HepG2 (cell line): ENCODE data around the gene PHTF2. TPM values are rescaled to one million over a fixed set of nuclear protein-coding genes. Genes with fewer than 3 reads are reported as not detected.

Experiments used
- ATAC-seq: fragments of 200-7000 bp; cut with Tn5 transposase; 3 replicates; pipeline ENCODE4 v1.9.1; 2020; ENCODE audit warnings: mild to moderate bottlenecking, moderate library complexity
- BruUV-seq: library from RNA; stranded (reverse); fragments of 400-500 nt; replicated peaks from 2 replicates; lab custom pipeline; 2021; lab: Mats Ljungman, UMichigan
- CTCF ChIA-PET: fragments of 300-600 bp; formaldehyde crosslinking; extraction: SDS; loops from one replicate; lab custom pipeline; 2021; ENCODE audit warnings: low total read pairs, inconsistent platforms, low intra/inter-chr PET ratio; lab: Yijun Ruan, JAX
- POLR2A ChIA-PET: fragments of 350-600 bp; sonication (Branson Sonifier 250); formaldehyde crosslinking; loops from one replicate; lab custom pipeline; 2020; ENCODE audit warnings: antibody characterized with exemption, inconsistent platforms; lab: Yijun Ruan, JAX
- DNase-seq: peaks from one replicate; pipeline ENCODE4 v3.0.0-alpha.2; 2015; ENCODE audit warnings: low spot score
- FAIRE-seq: peaks from 3 replicates; lab custom pipeline; 2011; peaks lifted over from hg19 to GRCh38; lab: Jason Lieb, UNC
- H2AFZ ChIP-seq: one replicate; pipeline ENCODE4 v1.6.1; 2011; ENCODE audit warnings: low read length, inconsistent platforms
- H3K27ac ChIP-seq: fragments of 300-600 bp; 3 replicates; pipeline ENCODE4 v1.8.0; 2011; ENCODE audit warnings: mixed run types, mild to moderate bottlenecking, mixed read lengths, low read length, inconsistent platforms; ENCODE audit not compliant: insufficient read depth; ENCODE audit errors: extremely low read length
- H3K27me3 ChIP-seq, 2 experiments: fragments of 200-600 bp in 1 of 2; 2 replicates in 1 of 2; 3 replicates in 1 of 2; pipeline versions ENCODE4 v1.6.0 to v1.8.0; 2011; ENCODE audit warnings: low read length in 2 of 2, mild to moderate bottlenecking in 2 of 2, moderate library complexity in 2 of 2, inconsistent platforms in 1 of 2; ENCODE audit not compliant: insufficient read depth in 2 of 2, control insufficient read depth in 1 of 2
- H3K36me3 ChIP-seq, 2 experiments: fragments of 200-600 bp in 1 of 2; replicated peaks in 1 of 2; 2 replicates in 1 of 2; 3 replicates in 1 of 2; pipeline versions ENCODE4 v1.5.1 to v1.8.0; 2011; ENCODE audit warnings: low read length in 2 of 2, inconsistent platforms in 1 of 2; ENCODE audit not compliant: insufficient read depth in 2 of 2, control insufficient read depth in 1 of 2
- H3K4me1 ChIP-seq: 2 replicates; pipeline ENCODE4 v1.5.1; 2012; ENCODE audit warnings: low read length, inconsistent platforms; ENCODE audit not compliant: insufficient read depth
- H3K4me2 ChIP-seq: 2 replicates; pipeline ENCODE4 v1.6.0; 2011; ENCODE audit warnings: low read depth, low read length, inconsistent platforms
- H3K4me3 ChIP-seq, 3 experiments: fragments of 200-600 bp in 1 of 3; sonication (generic), shearing (Covaris generic) in 1 of 3; replicated peaks in 1 of 3; 2 replicates each; pipeline ENCODE4 v1.5.1; 2011 to 2016; ENCODE audit warnings: low read length in 3 of 3, inconsistent platforms in 2 of 3, low read depth in 2 of 3, mild to moderate bottlenecking in 2 of 3, control low read depth in 1 of 3, mixed read lengths in 1 of 3; ENCODE audit not compliant: insufficient read depth in 1 of 3
- H3K79me2 ChIP-seq: one replicate; pipeline ENCODE4 v1.6.1; 2011; ENCODE audit warnings: low read length, inconsistent platforms; ENCODE audit not compliant: insufficient read depth
- H3K9ac ChIP-seq: 2 replicates; pipeline ENCODE4 v1.6.0; 2011; ENCODE audit warnings: mild to moderate bottlenecking, low read depth, low read length, inconsistent platforms; ENCODE audit not compliant: insufficient read depth
- H3K9me3 ChIP-seq: 2 replicates; pipeline ENCODE4 v1.5.1; 2012; ENCODE audit warnings: mild to moderate bottlenecking, low read length
- H4K20me1 ChIP-seq: 2 replicates; pipeline ENCODE4 v1.6.0; 2011; ENCODE audit warnings: inconsistent platforms, mild to moderate bottlenecking, low read length, moderate library complexity; ENCODE audit not compliant: insufficient read depth
- ARNT2 ChIP-seq: sonication (generic); formaldehyde crosslinking; IDR thresholded peaks from 2 replicates; pipeline ENCODE4 v1.8.0; 2022; ENCODE audit warnings: mild to moderate bottlenecking, low read depth, missing genetic modification reagents, moderate library complexity
- CEBPG ChIP-seq: IDR thresholded peaks from 2 replicates; pipeline ENCODE4 v1.6.1; 2016
- KDM3A ChIP-seq: IDR thresholded peaks from 2 replicates; pipeline ENCODE4 v1.6.1; 2018; ENCODE audit warnings: low read depth, missing compliant biosample characterization
- KMT2A ChIP-seq: sonication (generic); formaldehyde crosslinking; IDR thresholded peaks from 2 replicates; pipeline ENCODE4 v1.4.0; 2020; ENCODE audit warnings: missing genetic modification reagents
- NAIF1 ChIP-seq: sonication (generic); formaldehyde crosslinking; IDR thresholded peaks from 2 replicates; pipeline ENCODE4 v1.5.0; 2020; ENCODE audit warnings: mild to moderate bottlenecking, missing genetic modification reagents, borderline replicate concordance
- ONECUT2 ChIP-seq: sonication (generic); formaldehyde crosslinking; IDR thresholded peaks from 2 replicates; pipeline ENCODE4 v1.4.0; 2020; ENCODE audit warnings: missing genetic modification reagents
- SETDB1 ChIP-seq: sonication (generic); formaldehyde crosslinking; IDR thresholded peaks from 2 replicates; pipeline ENCODE4 v1.5.1; 2020; ENCODE audit warnings: missing genetic modification reagents, mild to moderate bottlenecking, borderline replicate concordance
- ZBTB7B ChIP-seq: sonication (generic); formaldehyde crosslinking; IDR thresholded peaks from 2 replicates; pipeline ENCODE4 v1.4.0; 2020; ENCODE audit warnings: missing genetic modification reagents
- ZNF143 ChIP-seq: sonication (generic); formaldehyde crosslinking; IDR thresholded peaks from 2 replicates; pipeline ENCODE4 v1.4.0; 2020; ENCODE audit warnings: missing genetic modification reagents
- ZNF232 ChIP-seq: sonication (generic); formaldehyde crosslinking; IDR thresholded peaks from 2 replicates; pipeline ENCODE4 v1.4.0; 2020; ENCODE audit warnings: missing genetic modification reagents, borderline replicate concordance
- ZNF460 ChIP-seq: sonication (generic); formaldehyde crosslinking; IDR thresholded peaks from 2 replicates; pipeline ENCODE4 v1.5.1; 2020; ENCODE audit warnings: missing genetic modification reagents, mild to moderate bottlenecking, borderline replicate concordance
- ZNF558 ChIP-seq: sonication (generic); formaldehyde crosslinking; IDR thresholded peaks from 2 replicates; pipeline ENCODE4 v1.9.0; 2022; ENCODE audit warnings: mild to moderate bottlenecking, missing genetic modification reagents, borderline replicate concordance
- ZNF607 ChIP-seq: sonication (generic); formaldehyde crosslinking; IDR thresholded peaks from 2 replicates; pipeline ENCODE4 v1.5.1; 2020; ENCODE audit warnings: missing genetic modification reagents, mild to moderate bottlenecking, borderline replicate concordance
- ZNF772 ChIP-seq: sonication (generic); formaldehyde crosslinking; IDR thresholded peaks from 2 replicates; pipeline ENCODE4 v1.5.0; 2020; ENCODE audit warnings: mild to moderate bottlenecking, missing genetic modification reagents
- WGBS: methylation state at CpG from one replicate; pipeline ENCODE4 v1.1.6; 2017; ENCODE audit warnings: low lambda C conversion rate; 5-methylcytosine and 5-hydroxymethylcytosine counted together
- in situ Hi-C: cut with HindIII; loops from 2 replicates; pipeline ENCODE4 v1.10.0; 2017; ENCODE audit warnings: low pct_unique_long_range_greater_than_20kb; ENCODE audit not compliant: extremely low pct_ligation_motif_present
- intact Hi-C: fragments of 100-400 bp; cut with micrococcal nuclease; formaldehyde crosslinking; loops from one replicate; pipeline ENCODE4 v1.10.0; 2022; ENCODE audit not compliant: unreplicated experiment
- polyA plus RNA-seq, 8 experiments: library from polyadenylated mRNA; depleted of rRNA in 3 of 8; stranded (reverse) in 7 of 8; unstranded in 1 of 8; fragments of >200 nt; fragmentation: Illumina TruSeq in 4 of 8; extraction: Trizol in 4 of 8; gene quantifications; 2 replicates each; pipeline versions ENCODE4 v1.2.1 to v1.2.3, GENCODE V29; 2011 to 2016; ENCODE audit warnings: low read depth in 4 of 8, missing spikeins in 1 of 8, mixed read lengths in 1 of 8; ENCODE audit not compliant: insufficient read depth in 1 of 8
- total RNA-seq, 5 experiments: library from RNA; depleted of rRNA; stranded (reverse); fragments of >200 nt; fragmentation: Illumina TruSeq; extraction: Trizol; gene quantifications; 2 replicates each; pipeline ENCODE4 v1.2.3, GENCODE V29; 2016; ENCODE audit warnings: low read depth in 1 of 5
- TF ChIP-seq, protein P1 (sequence below): sonication (generic); formaldehyde crosslinking; IDR thresholded peaks from 2 replicates; pipeline ENCODE4 v1.4.0; 2020; ENCODE audit warnings: missing genetic modification reagents
- TF ChIP-seq, protein P2 (sequence below): IDR thresholded peaks from 2 replicates; pipeline ENCODE4 v1.6.1; 2016

Gene PHTF2
- total and polyA plus RNA-seq, 2 of the 13 experiments (the other 11 are each of a cell fraction or from before 2014, with no cell fraction given), result 7.4 to 10.2 TPM

DNA sequence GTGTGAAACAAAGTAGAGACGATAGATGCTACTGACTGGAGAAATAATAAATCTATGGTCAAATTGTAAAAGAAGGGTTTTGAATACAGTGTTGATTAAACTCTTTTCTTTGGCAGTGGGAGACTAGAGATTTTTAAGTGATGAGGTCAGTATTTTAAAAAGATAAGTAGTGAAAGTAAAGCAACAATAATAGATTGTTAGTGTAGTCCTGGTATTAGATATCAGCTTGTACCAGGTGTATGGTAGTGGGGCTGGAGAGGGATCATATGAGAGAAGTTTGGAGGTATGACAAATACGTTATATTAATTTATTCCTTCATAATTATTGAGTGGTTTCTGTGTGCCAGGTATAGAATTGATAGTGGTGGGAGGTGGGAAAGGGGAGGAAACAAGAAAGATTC is 25.2 kb downstream of the PHTF2 start:
- Histone ChIP-seq H3K4me2 (no peak overlapping the region), H2AFZ (no peak overlapping the region), H3K27ac (no peak overlapping the region), H3K4me1 (no peaks in the 10 kb centered on the region), H3K9me3 (peaks cover 25% of the 10 kb centered on the region), H4K20me1 (no peaks in the 10 kb centered on the region), H3K36me3 (no peaks in the 10 kb centered on the region), H3K27me3 (no peaks in the 10 kb centered on the region), H3K4me3 (no peak overlapping the region), H3K79me2 (peaks cover 7% of the 10 kb centered on the region), H3K9ac (no peak overlapping the region)
- ATAC-seq (no peak), DNase-seq (no peak), FAIRE-seq (no peak)
- in situ Hi-C loops, result no loop called here
- 97% methylated on average over 2 of the region's 2 CpGs for WGBS
- ChIA-PET CTCF (no interaction called here), POLR2A (no interaction called here)
- intact Hi-C loops, result no loop called here
- BruUV-seq, result no TSS peak
- TF ChIP-seq KDM3A (CRISPR knock-in tag) (no peak), ZNF232 (CRISPR knock-in tag) (no peak), ZNF772 (CRISPR knock-in tag) (no peak), ZNF143 (CRISPR knock-in tag) (no peak), NAIF1 (CRISPR knock-in tag) (no peak), ONECUT2 (CRISPR knock-in tag) (no peak), ZNF460 (no peak), KMT2A (CRISPR knock-in tag) (no peak), ZBTB7B (CRISPR knock-in tag) (no peak), ZNF607 (CRISPR knock-in tag) (no peak), SETDB1 (CRISPR knock-in tag) (no peak), ARNT2 (no peak), CEBPG (CRISPR knock-in tag) (no peak), ZNF558 (CRISPR knock-in tag) (no peak)
- TF ChIP-seq, protein P1, sequence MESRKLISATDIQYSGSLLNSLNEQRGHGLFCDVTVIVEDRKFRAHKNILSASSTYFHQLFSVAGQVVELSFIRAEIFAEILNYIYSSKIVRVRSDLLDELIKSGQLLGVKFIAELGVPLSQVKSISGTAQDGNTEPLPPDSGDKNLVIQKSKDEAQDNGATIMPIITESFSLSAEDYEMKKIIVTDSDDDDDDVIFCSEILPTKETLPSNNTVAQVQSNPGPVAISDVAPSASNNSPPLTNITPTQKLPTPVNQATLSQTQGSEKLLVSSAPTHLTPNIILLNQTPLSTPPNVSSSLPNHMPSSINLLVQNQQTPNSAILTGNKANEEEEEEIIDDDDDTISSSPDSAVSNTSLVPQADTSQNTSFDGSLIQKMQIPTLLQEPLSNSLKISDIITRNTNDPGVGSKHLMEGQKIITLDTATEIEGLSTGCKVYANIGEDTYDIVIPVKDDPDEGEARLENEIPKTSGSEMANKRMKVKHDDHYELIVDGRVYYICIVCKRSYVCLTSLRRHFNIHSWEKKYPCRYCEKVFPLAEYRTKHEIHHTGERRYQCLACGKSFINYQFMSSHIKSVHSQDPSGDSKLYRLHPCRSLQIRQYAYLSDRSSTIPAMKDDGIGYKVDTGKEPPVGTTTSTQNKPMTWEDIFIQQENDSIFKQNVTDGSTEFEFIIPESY (CRISPR knock-in tag), result no peak
- TF ChIP-seq, protein P2, sequence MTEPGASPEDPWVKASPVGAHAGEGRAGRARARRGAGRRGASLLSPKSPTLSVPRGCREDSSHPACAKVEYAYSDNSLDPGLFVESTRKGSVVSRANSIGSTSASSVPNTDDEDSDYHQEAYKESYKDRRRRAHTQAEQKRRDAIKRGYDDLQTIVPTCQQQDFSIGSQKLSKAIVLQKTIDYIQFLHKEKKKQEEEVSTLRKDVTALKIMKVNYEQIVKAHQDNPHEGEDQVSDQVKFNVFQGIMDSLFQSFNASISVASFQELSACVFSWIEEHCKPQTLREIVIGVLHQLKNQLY (CRISPR knock-in tag), result no peak
